H9 (cell line): ENCODE measurements around the gene CHGA. TPM values are rescaled to one million over a fixed set of nuclear protein-coding genes. Genes with fewer than 3 reads are reported as not detected.

Source experiments
- DNase-seq: peaks from one replicate; pipeline ENCODE4 v3.0.0-alpha.2; 2017
- H2AFZ ChIP-seq: one replicate; pipeline ENCODE4 v1.6.1; 2013; ENCODE audit warnings: mild to moderate bottlenecking, low read length, control low read depth, moderate library complexity
- H2AK5ac ChIP-seq: 2 replicates; pipeline ENCODE4 v1.6.1; 2013; ENCODE audit warnings: low read length, control low read depth, mixed read lengths; ENCODE audit not compliant: insufficient read length
- H2BK120ac ChIP-seq: one replicate; pipeline ENCODE4 v1.6.1; 2013; ENCODE audit warnings: low read depth, mild to moderate bottlenecking, low read length, control low read depth, inconsistent platforms; ENCODE audit not compliant: poor library complexity, severe bottlenecking
- H2BK12ac ChIP-seq: 2 replicates; pipeline ENCODE4 v1.6.1; 2013; ENCODE audit warnings: low read length, control low read depth, mixed read lengths, low read depth; ENCODE audit not compliant: insufficient read length
- H2BK15ac ChIP-seq: 2 replicates; pipeline ENCODE4 v1.6.1; 2013; ENCODE audit warnings: low read depth, low read length, control low read depth
- H2BK20ac ChIP-seq: one replicate; pipeline ENCODE4 v1.6.1; 2013; ENCODE audit warnings: low read depth, mild to moderate bottlenecking, low read length, control low read depth, inconsistent platforms; ENCODE audit not compliant: poor library complexity, severe bottlenecking
- H2BK5ac ChIP-seq: 2 replicates; pipeline ENCODE4 v1.6.1; 2013; ENCODE audit warnings: low read length, control low read depth, mixed read lengths; ENCODE audit not compliant: insufficient read length
- H3K14ac ChIP-seq: 2 replicates; pipeline ENCODE4 v1.6.1; 2013; ENCODE audit warnings: low read length, control low read depth; ENCODE audit not compliant: insufficient read depth
- H3K18ac ChIP-seq: 2 replicates; pipeline ENCODE4 v1.6.1; 2013; ENCODE audit warnings: low read depth, mild to moderate bottlenecking, mixed read lengths, low read length, control low read depth; ENCODE audit not compliant: insufficient read length
- H3K23ac ChIP-seq: 2 replicates; pipeline ENCODE4 v1.6.1; 2013; ENCODE audit warnings: low read length, control low read depth, mixed read lengths, low read depth; ENCODE audit not compliant: insufficient read length
- H3K23me2 ChIP-seq: 2 replicates; pipeline ENCODE4 v1.6.1; 2013; ENCODE audit warnings: low read depth, mild to moderate bottlenecking, mixed read lengths, low read length, control low read depth; ENCODE audit not compliant: insufficient read length, poor library complexity, severe bottlenecking
- H3K27ac ChIP-seq: 2 replicates; pipeline ENCODE4 v1.5.1; 2013; ENCODE audit warnings: low read length, control low read depth, mixed read lengths, low read depth; ENCODE audit not compliant: insufficient read length
- H3K27me3 ChIP-seq: 2 replicates; pipeline ENCODE4 v1.6.1; 2013; ENCODE audit warnings: low read length, control low read depth, inconsistent platforms; ENCODE audit not compliant: insufficient read depth
- H3K4ac ChIP-seq: 2 replicates; pipeline ENCODE4 v1.6.1; 2013; ENCODE audit warnings: low read depth, mild to moderate bottlenecking, control low read depth, inconsistent platforms, low read length, moderate library complexity
- H3K4me1 ChIP-seq: 2 replicates; pipeline ENCODE4 v1.6.1; 2013; ENCODE audit warnings: low read length, control low read depth, inconsistent platforms; ENCODE audit not compliant: insufficient read depth
- H3K4me2 ChIP-seq: 2 replicates; pipeline ENCODE4 v1.6.1; 2013; ENCODE audit warnings: low read length, control low read depth, mixed read lengths; ENCODE audit not compliant: insufficient read length, insufficient read depth
- H3K56ac ChIP-seq: 2 replicates; pipeline ENCODE4 v1.6.1; 2013; ENCODE audit warnings: low read depth, mild to moderate bottlenecking, mixed read lengths, low read length, control low read depth; ENCODE audit not compliant: insufficient read length
- H3K79me1 ChIP-seq: 2 replicates; pipeline ENCODE4 v1.6.1; 2013; ENCODE audit warnings: low read depth, mild to moderate bottlenecking, moderate library complexity, low read length, control low read depth, inconsistent platforms; ENCODE audit not compliant: insufficient read depth, poor library complexity, severe bottlenecking
- H3K79me2 ChIP-seq: 2 replicates; pipeline ENCODE4 v1.6.1; 2013; ENCODE audit warnings: low read length, control low read depth, inconsistent platforms; ENCODE audit not compliant: insufficient read depth
- H3K9ac ChIP-seq: 2 replicates; pipeline ENCODE4 v1.6.1; 2013; ENCODE audit warnings: low read length, control low read depth, mixed read lengths; ENCODE audit not compliant: insufficient read length; ENCODE audit errors: extremely low read depth
- H3K9me3 ChIP-seq: one replicate; pipeline ENCODE4 v1.6.1; 2013; ENCODE audit warnings: low read depth, low read length, inconsistent platforms; ENCODE audit not compliant: control insufficient read depth
- H3T11ph ChIP-seq: one replicate; pipeline ENCODE4 v1.6.1; 2013; ENCODE audit warnings: mild to moderate bottlenecking, low read length, control low read depth, inconsistent platforms
- H4K20me1 ChIP-seq: one replicate; pipeline ENCODE4 v1.6.1; 2013; ENCODE audit not compliant: control insufficient read depth, insufficient read length, insufficient read depth
- H4K5ac ChIP-seq: 2 replicates; pipeline ENCODE4 v1.6.1; 2013; ENCODE audit warnings: low read depth, mild to moderate bottlenecking, mixed read lengths, low read length, control low read depth; ENCODE audit not compliant: insufficient read length
- H4K8ac ChIP-seq: replicated peaks from 2 replicates; pipeline ENCODE4 v1.6.1; 2013; ENCODE audit warnings: low read length, control low read depth, mixed read lengths, low read depth; ENCODE audit not compliant: insufficient read length
- H4K91ac ChIP-seq: 2 replicates; pipeline ENCODE4 v1.6.1; 2013; ENCODE audit warnings: low read depth, mild to moderate bottlenecking, moderate library complexity, mixed read lengths, low read length, control low read depth; ENCODE audit not compliant: insufficient read length
- H3K27ac Mint-ChIP-seq, 3 experiments: 2 replicates in 2 of 3; 3 replicates in 1 of 3; pipeline ENCODE4 v1.8.0; 2020 to 2021; ENCODE audit warnings: mixed read lengths in 3 of 3, mild to moderate bottlenecking in 1 of 3, moderate library complexity in 1 of 3
- H3K27me3 Mint-ChIP-seq: 2 replicates; pipeline ENCODE4 v1.8.0; 2021; ENCODE audit warnings: low read depth, mild to moderate bottlenecking, moderate library complexity, mixed read lengths
- H3K36me3 Mint-ChIP-seq, 3 experiments: 2 replicates in 2 of 3; 3 replicates in 1 of 3; pipeline ENCODE4 v1.8.0; 2020 to 2021; ENCODE audit warnings: low read depth in 3 of 3, mixed read lengths in 3 of 3; ENCODE audit not compliant: insufficient read depth in 1 of 3
- H3K4me1 Mint-ChIP-seq, 2 experiments: 2 replicates each; pipeline ENCODE4 v1.8.0; 2020; ENCODE audit warnings: mixed read lengths in 2 of 2
- H3K4me3 Mint-ChIP-seq, 2 experiments: 2 replicates in 1 of 2; 3 replicates in 1 of 2; pipeline ENCODE4 v1.8.0; 2020 to 2021; ENCODE audit warnings: mild to moderate bottlenecking in 2 of 2, mixed read lengths in 2 of 2, moderate library complexity in 1 of 2
- H3K9me3 Mint-ChIP-seq, 2 experiments: 2 replicates in 1 of 2; 3 replicates in 1 of 2; pipeline ENCODE4 v1.8.0; 2020; ENCODE audit warnings: mild to moderate bottlenecking in 2 of 2, mixed read lengths in 2 of 2, moderate library complexity in 1 of 2
- CTCF ChIP-seq: fragments of 200-600 bp; sonication (generic); conservative IDR thresholded peaks from 3 replicates; pipeline ENCODE4 v1.8.0; 2021; ENCODE audit warnings: antibody characterized with exemption, mild to moderate bottlenecking
- WGBS: extraction: QIAGEN DNeasy Blood & Tissue Kit; methylation state at CpG from one replicate; pipeline ENCODE4 v1.1.7; 2013; ENCODE audit warnings: missing lambda C conversion rate, low lambda C conversion rate, mixed read lengths; ENCODE audit not compliant: insufficient read length; ENCODE audit errors: extremely low coverage; 5-methylcytosine and 5-hydroxymethylcytosine counted together
- total RNA-seq: library from RNA; stranded (reverse); gene quantifications from 2 replicates; pipeline ENCODE4 v1.2.1, GENCODE V29; 2021

CHGA gene
- total RNA-seq, 1 experiment from 2014 or later: 6.7 TPM

- no peak overlapping the region for H3K4me2 ChIP-seq
- no peak overlapping the region for H4K91ac ChIP-seq
Observed at GRCh38 chr14:92963301-92964123, 40.6 kb downstream of the CHGA start.

More at GRCh38 chr14:92963301-92964123, 40.6 kb downstream of the CHGA start:
- no peak overlapping the region for H3K23ac ChIP-seq
- no peak overlapping the region for H2AK5ac ChIP-seq
- H2AFZ ChIP-seq: no peak overlapping the region
- H3K4ac ChIP-seq: no peak overlapping the region
- WGBS: no CpG with 5 or more reads among the region's 14 CpGs
- no peaks in the 10 kb centered on the region for H3K27me3 Mint-ChIP-seq
- no peak for DNase-seq
- H2BK5ac ChIP-seq: no peak overlapping the region
- H4K8ac ChIP-seq: no peak overlapping the region
- H3K14ac ChIP-seq: no peak overlapping the region
- no peaks in the 10 kb centered on the region for H3K23me2 ChIP-seq
- H3K9me3 Mint-ChIP-seq: peaks cover 6 to 16% of the 10 kb centered on the region in 2 experiments
- no peak overlapping the region for H2BK12ac ChIP-seq
- H3K4me1 ChIP-seq: no peaks in the 10 kb centered on the region
- H4K5ac ChIP-seq: no peak overlapping the region
- H3K27ac ChIP-seq: no peak overlapping the region
- no peak overlapping the region for H3T11ph ChIP-seq
- no peak overlapping the region for H2BK20ac ChIP-seq
- no peak overlapping the region for H2BK120ac ChIP-seq
- H3K56ac ChIP-seq: no peak overlapping the region
- no peaks in the 10 kb centered on the region for H4K20me1 ChIP-seq
- H3K79me2 ChIP-seq: peaks cover 5% of the 10 kb centered on the region; the same call in 1 of the 2 replicates
- no peak overlapping the region for H3K9ac ChIP-seq
- H3K4me1 Mint-ChIP-seq: peaks cover 25 to 27% of the 10 kb centered on the region in 2 experiments
- H3K4me3 Mint-ChIP-seq: no peak overlapping the region
- H3K27ac Mint-ChIP-seq: peak overlapping the region in 2 of 3 experiments; percentile 47 to 95; a peak in 3 of 7 replicates
- H3K79me1 ChIP-seq: no peaks in the 10 kb centered on the region
- no peaks in the 10 kb centered on the region for H3K9me3 ChIP-seq
- TF ChIP-seq CTCF: no peak
- no peaks in the 10 kb centered on the region for H3K27me3 ChIP-seq
- H2BK15ac ChIP-seq: no peak overlapping the region
- H3K36me3 Mint-ChIP-seq: peaks cover 16 to 28% (median 17%) of the 10 kb centered on the region in 3 experiments
- no peak overlapping the region for H3K18ac ChIP-seq
